ENCODE results near the gene TNPO3. TPM values are rescaled to one million over a fixed set of nuclear protein-coding genes. Genes with fewer than 3 reads are reported as not detected.

TNPO3 gene
- total and polyA plus RNA-seq, 10 of the 15 experiments (the other 5 are each of a cell fraction or from before 2014, with no cell fraction given): 17.6 to 91.8 (median 65.9) TPM

DNA sequence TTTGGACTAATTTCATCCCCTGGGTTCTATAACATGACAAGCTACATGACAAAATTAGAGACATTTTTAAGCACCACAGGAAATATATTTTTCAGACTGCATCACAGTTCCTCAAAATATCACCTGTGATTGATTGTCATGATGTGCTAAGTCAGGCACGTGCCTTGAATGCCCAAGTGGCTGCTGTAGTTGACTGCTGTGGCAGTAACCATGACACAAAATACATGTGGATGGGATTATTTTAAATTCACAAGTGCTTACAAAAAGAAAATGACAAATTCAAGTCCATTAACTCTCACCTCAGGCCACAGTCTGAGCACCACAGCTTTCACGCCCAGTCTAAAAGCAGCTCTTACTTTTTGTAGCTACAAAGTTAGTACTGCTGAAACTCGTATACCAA is 45.5 kb downstream of the TNPO3 start:
- WGBS (ENCODE audit: insufficient coverage, insufficient replicate concordance, low lambda C conversion rate, missing lambda C conversion rate): 2% methylated on average over 3 of the region's 3 CpGs
- FAIRE-seq (peak; percentile 88), DNase-seq (ENCODE audit: low read depth, low spot score) (peak; percentile 70), ATAC-seq (peak; percentile 90)
- in situ Hi-C loops (cut with MboI) (no loop called here), intact Hi-C loops (cut with micrococcal nuclease; ENCODE audit: unreplicated experiment) (loop anchor here (2.0 to 5.0 kb wide), 2 partner anchors 45 to 83 kb away; partner anchors contain the start of gene TNPO3)
- peaks cover 62% of the 10 kb centered on the region for H3K79me2 ChIP-seq (ENCODE audit: control insufficient read depth, insufficient read depth, low read length)
- H3K27ac ChIP-seq (ENCODE audit: control insufficient read depth, insufficient read depth): peak overlapping the region; percentile 93
- H3K9ac ChIP-seq (ENCODE audit: control insufficient read depth, insufficient read depth, low read length): peak overlapping the region; percentile 53
- peaks cover 7 to 29% of the 10 kb centered on the region in 2 experiments; a peak in 3 of 4 replicates for H3K36me3 ChIP-seq (ENCODE audit: control insufficient read depth in 2 of 2, insufficient read depth in 2 of 2, low read length in 1 of 2)
- ChIA-PET RAD21 (ENCODE audit: unreplicated experiment) (interaction anchor here (0.7 to 5.9 kb wide), 22 partner anchors 9 to 201 kb away, joined by 3 to 65 read pairs (median 6); partner anchors contain the start of genes ATP6V1F, IRF5 and TNPO3), CTCF (interaction anchor here (0.9 to 5.5 kb wide), 18 partner anchors 9 to 200 kb away, joined by 3 to 47 read pairs (median 4); partner anchors contain the start of genes IRF5 and TNPO3), SMC1A (ENCODE audit: uncharacterized antibody, unreplicated experiment) (interaction anchor here (0.7 to 6.7 kb wide), 31 partner anchors 9 to 393 kb away, joined by 3 to 71 read pairs (median 5); partner anchors contain the start of genes ATP6V1F and TNPO3), POLR2A (interaction anchor here (0.9 to 3.8 kb wide), 12 partner anchors 8 to 113 kb away, joined by 3 to 25 read pairs (median 6); partner anchors contain the start of gene TNPO3)
- peaks cover 70% of the 10 kb centered on the region for H3K4me1 ChIP-seq (ENCODE audit: control insufficient read depth, insufficient read depth, low read length)
- H2AFZ ChIP-seq (ENCODE audit: control insufficient read depth, low read depth, low read length): no peak overlapping the region; the same call in 1 of the 2 replicates
- H3K9me3 ChIP-seq (replicated peaks; ENCODE audit: control insufficient read depth, insufficient read depth, low read length): peaks cover 6% of the 10 kb centered on the region; the same call in 2 of the 3 replicates
- H3K4me2 ChIP-seq (ENCODE audit: control insufficient read depth, insufficient read depth): peak overlapping the region; percentile 80
- H3K4me3 ChIP-seq: no peak overlapping the region
- H3K27me3 ChIP-seq (replicated peaks in 1 of 2; ENCODE audit: control insufficient read depth in 2 of 2, insufficient read depth in 2 of 2, low read length in 1 of 2): no peaks in the 10 kb centered on the region
- no peaks in the 10 kb centered on the region for H4K20me1 ChIP-seq (ENCODE audit: control insufficient read depth, insufficient read depth)
- no TSS peak for BruUV-seq (replicated peaks)
- peak; percentile 45 for TF ChIP-seq IKZF1 (conservative IDR thresholded peaks at IDR 0.05)
- no peak for TF ChIP-seq SUPT20H (IDR thresholded peaks at IDR 0.05; ENCODE audit: borderline replicate concordance, control insufficient read depth, low read depth, low read length)
- no peak for TF ChIP-seq TARDBP (IDR thresholded peaks at IDR 0.05; ENCODE audit: borderline replicate concordance)
- TF ChIP-seq, protein P1, sequence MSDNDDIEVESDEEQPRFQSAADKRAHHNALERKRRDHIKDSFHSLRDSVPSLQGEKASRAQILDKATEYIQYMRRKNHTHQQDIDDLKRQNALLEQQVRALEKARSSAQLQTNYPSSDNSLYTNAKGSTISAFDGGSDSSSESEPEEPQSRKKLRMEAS (IDR thresholded peaks at IDR 0.05; ENCODE audit: low read depth, low read length): peak; percentile 86
- peak; percentile 79 for TF ChIP-seq ATF7 (IDR thresholded peaks at IDR 0.05; ENCODE audit: low read depth)
- TF ChIP-seq, protein P2, sequence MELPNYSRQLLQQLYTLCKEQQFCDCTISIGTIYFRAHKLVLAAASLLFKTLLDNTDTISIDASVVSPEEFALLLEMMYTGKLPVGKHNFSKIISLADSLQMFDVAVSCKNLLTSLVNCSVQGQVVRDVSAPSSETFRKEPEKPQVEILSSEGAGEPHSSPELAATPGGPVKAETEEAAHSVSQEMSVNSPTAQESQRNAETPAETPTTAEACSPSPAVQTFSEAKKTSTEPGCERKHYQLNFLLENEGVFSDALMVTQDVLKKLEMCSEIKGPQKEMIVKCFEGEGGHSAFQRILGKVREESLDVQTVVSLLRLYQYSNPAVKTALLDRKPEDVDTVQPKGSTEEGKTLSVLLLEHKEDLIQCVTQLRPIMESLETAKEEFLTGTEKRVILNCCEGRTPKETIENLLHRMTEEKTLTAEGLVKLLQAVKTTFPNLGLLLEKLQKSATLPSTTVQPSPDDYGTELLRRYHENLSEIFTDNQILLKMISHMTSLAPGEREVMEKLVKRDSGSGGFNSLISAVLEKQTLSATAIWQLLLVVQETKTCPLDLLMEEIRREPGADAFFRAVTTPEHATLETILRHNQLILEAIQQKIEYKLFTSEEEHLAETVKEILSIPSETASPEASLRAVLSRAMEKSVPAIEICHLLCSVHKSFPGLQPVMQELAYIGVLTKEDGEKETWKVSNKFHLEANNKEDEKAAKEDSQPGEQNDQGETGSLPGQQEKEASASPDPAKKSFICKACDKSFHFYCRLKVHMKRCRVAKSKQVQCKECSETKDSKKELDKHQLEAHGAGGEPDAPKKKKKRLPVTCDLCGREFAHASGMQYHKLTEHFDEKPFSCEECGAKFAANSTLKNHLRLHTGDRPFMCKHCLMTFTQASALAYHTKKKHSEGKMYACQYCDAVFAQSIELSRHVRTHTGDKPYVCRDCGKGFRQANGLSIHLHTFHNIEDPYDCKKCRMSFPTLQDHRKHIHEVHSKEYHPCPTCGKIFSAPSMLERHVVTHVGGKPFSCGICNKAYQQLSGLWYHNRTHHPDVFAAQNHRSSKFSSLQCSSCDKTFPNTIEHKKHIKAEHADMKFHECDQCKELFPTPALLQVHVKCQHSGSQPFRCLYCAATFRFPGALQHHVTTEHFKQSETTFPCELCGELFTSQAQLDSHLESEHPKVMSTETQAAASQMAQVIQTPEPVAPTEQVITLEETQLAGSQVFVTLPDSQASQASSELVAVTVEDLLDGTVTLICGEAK (IDR thresholded peaks at IDR 0.05; ENCODE audit: borderline replicate concordance): peak; percentile 28; the same call in 1 of the 2 replicates
- no peak for TF ChIP-seq RB1 (IDR thresholded peaks at IDR 0.05; ENCODE audit: borderline replicate concordance)
- TF ChIP-seq, protein P3, sequence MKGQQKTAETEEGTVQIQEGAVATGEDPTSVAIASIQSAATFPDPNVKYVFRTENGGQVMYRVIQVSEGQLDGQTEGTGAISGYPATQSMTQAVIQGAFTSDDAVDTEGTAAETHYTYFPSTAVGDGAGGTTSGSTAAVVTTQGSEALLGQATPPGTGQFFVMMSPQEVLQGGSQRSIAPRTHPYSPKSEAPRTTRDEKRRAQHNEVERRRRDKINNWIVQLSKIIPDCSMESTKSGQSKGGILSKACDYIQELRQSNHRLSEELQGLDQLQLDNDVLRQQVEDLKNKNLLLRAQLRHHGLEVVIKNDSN (IDR thresholded peaks at IDR 0.05; ENCODE audit: borderline replicate concordance, extremely low read length, insufficient read depth, low read depth, low read length): peak; percentile 47
- TF ChIP-seq MTA3 (IDR thresholded peaks at IDR 0.05; ENCODE audit: borderline replicate concordance, low read length): no peak; the same call in 1 of the 2 replicates
- no peak for TF ChIP-seq TAF1 (IDR thresholded peaks at IDR 0.05; ENCODE audit: borderline replicate concordance, low read depth, low read length)
- TF ChIP-seq SIN3A (IDR thresholded peaks at IDR 0.05; ENCODE audit: low read depth, low read length): no peak
- peak; percentile 46; the same call in 1 of the 2 replicates for TF ChIP-seq DPF2 (IDR thresholded peaks at IDR 0.05)
- TF ChIP-seq, protein P4, sequence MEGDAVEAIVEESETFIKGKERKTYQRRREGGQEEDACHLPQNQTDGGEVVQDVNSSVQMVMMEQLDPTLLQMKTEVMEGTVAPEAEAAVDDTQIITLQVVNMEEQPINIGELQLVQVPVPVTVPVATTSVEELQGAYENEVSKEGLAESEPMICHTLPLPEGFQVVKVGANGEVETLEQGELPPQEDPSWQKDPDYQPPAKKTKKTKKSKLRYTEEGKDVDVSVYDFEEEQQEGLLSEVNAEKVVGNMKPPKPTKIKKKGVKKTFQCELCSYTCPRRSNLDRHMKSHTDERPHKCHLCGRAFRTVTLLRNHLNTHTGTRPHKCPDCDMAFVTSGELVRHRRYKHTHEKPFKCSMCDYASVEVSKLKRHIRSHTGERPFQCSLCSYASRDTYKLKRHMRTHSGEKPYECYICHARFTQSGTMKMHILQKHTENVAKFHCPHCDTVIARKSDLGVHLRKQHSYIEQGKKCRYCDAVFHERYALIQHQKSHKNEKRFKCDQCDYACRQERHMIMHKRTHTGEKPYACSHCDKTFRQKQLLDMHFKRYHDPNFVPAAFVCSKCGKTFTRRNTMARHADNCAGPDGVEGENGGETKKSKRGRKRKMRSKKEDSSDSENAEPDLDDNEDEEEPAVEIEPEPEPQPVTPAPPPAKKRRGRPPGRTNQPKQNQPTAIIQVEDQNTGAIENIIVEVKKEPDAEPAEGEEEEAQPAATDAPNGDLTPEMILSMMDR (IDR thresholded peaks at IDR 0.05 in 2 of 3, conservative IDR thresholded peaks at IDR 0.05 in 1 of 3; ENCODE audit: control insufficient read depth in 2 of 3, extremely low read depth in 1 of 3, insufficient read depth in 1 of 3, low read depth in 3 of 3, low read length in 3 of 3): no peak
- TF ChIP-seq TCF7 (IDR thresholded peaks at IDR 0.05; ENCODE audit: borderline replicate concordance): peak; percentile 3; the same call in 1 of the 2 replicates
- peak; percentile 52 for TF ChIP-seq BCL11A (IDR thresholded peaks at IDR 0.05; ENCODE audit: low read depth, low read length)
- no peak for TF ChIP-seq ESRRA (IDR thresholded peaks at IDR 0.05; ENCODE audit: low read length)
